GM18526 (cell line): ENCODE data around the gene AVPR1B.

ENCODE experiments used
- POLR2A ChIP-seq: IDR thresholded peaks from 3 replicates; pipeline ENCODE4 v1.6.1; 2011; ENCODE audit not compliant: insufficient read length; ENCODE audit errors: extremely low read depth

AVPR1B gene

DNA sequence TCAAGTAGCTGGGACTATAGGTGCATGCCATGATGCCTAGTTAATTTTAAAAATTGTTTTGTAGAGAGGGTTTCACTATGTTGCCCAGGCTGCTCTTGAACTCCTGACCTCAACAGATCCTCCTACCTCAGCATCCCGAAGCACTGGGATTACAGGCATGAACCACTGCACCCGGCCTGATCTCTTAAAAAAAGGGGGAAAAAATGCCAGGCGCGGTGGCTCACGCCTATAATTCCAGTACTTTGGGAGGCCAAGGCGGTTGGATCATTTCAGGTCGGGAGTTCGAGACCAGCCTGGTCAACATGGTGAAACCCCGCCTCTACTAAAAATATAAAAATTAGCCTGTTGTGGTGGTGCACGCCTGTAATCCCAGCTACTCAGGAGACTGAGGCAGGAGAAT lies 13.2 kb downstream of the AVPR1B start:
- TF ChIP-seq POLR2A = no peak

GRCh38 chr1:206102292-206102936 lies 14.8 kb downstream of the AVPR1B start:
- TF ChIP-seq POLR2A = no peak

GRCh38 chr1:206101351-206102045 lies 15.7 kb downstream of the AVPR1B start:
- no peak for TF ChIP-seq POLR2A

DNA sequence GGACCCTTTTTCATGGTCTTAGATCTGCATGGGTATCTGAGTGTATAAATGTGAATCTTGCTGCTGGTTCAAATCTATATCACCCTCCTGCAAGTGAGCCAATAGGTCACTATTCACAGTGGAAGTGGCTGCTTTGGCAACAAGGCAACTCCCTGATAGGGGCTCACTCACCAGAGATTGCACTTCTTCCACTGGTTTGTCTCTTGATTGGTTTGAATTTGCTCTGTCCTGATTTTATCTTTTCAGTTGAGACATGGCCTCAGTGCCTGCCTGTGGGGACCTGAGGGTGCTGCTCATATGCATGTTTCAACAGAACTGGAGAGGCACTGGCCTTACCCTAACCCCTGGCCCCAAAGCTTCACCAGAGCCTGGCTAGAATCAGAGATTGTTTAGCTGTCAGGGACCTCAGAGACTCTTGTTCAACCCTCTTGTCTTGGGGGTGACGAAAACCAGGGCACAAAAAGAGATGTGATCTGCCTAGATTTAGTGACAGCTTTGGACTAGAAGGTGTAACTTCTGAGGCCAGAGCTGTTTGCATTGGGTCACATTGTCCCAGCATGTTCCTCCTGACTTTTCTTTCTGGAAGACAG lies 16.9 kb downstream of the AVPR1B start:
- TF ChIP-seq POLR2A = no peak

GRCh38 chr1:206098242-206098919 lies 18.8 kb downstream of the AVPR1B start:
- TF ChIP-seq POLR2A = no peak

DNA sequence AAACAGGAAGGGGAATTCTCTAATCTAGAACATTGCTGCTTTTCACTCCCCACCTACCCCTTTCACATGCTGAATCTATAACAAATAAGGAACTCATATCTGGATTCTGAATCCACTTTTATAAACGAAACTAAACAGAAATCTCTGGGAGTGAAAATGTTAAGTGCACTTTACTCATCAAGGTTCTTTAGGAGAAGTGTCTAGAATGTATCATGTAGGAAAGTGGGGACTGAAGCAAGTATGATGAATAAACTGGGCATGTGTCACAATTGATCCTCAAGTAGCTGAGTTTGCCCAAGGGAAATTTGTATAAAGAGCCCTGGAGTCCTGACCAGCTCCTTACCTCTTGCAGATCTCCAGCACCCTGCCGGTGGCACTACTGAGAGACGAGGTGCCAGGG lies 19.8 kb downstream of the AVPR1B start:
- TF ChIP-seq POLR2A = no peak

DNA sequence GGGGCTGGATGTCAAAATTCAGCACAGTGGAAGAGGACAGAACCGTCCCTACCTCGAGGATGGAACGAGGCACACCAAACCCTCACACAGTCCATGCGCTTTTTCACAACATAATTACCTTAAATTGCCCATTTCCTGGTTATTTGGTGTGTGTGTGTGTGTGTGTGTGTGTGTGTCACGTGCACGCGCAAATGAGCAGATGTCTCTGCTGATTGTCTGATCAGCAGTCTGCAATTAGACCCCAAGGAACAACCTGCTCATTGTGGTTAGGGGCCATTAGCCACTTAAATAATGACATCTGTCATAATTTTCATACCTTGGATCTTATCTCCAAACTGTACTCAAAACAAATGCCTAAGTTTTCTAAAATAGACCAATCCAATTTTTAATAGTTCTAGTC lies 23.2 kb downstream of the AVPR1B start:
- no peak for TF ChIP-seq POLR2A

DNA sequence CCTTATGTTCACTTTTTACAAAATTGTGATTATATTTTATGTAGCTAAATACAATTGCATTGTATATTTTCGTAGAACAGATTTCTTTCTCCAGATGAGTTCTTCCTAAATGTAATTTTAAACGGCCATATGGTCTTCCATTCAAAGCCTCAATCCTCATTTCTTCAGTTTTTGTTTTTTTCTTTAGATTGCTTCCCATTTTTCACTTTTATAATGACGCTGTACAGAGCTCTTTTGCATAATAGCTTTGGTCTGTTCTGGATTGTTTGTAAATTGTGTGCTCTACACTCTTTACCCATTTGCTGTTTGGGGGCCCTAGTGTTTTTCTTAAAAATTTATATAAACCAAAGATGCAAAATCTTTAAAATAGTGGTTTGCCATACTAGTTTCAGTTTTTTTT lies 27.8 kb downstream of the AVPR1B start:
- TF ChIP-seq POLR2A = no peak

DNA sequence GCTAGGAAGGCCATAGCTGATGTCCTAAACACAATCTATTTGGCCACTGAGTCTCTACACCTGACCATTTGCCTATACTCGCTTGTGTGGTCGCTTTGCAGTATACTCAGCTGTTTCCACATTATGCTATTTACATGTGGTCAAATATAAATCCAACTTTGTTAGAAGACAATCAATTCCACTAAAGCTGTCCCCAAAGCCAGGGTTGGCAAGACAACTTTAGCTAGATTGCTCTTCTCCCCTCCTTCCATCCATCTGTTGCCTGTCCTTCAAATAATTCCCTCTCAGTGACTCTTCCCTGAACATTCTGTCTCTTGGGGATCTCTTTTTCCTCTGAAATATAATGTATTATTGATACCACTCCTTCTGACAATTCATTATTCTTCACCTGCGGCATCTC lies 30.1 kb downstream of the AVPR1B start:
- TF ChIP-seq POLR2A = no peak

- no peak for TF ChIP-seq POLR2A
Observed at GRCh38 chr1:206083750-206084149, 33.4 kb downstream of the AVPR1B start.

GRCh38 chr1:206082831-206083695 lies 34.1 kb downstream of the AVPR1B start:
- no peak for TF ChIP-seq POLR2A

DNA sequence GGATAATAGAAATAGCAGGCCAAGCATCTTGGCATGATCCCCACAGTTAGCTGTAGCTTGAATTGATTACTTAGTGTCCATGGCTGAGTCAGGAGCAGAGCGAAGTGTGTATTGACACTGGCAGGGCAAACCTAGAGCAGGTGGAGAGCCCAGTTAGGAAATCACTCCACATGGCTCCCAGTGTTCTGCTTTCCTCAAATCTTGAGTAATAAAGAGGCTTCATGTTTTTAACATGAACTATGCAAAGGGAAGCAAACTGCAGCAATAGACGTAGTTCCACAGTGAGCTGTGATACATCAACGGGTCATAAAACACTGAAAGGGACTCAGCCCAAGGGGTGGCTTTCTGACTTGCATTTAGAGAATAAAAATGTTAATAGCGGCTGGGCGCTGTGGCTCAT lies 35.3 kb downstream of the AVPR1B start:
- no peak for TF ChIP-seq POLR2A

DNA sequence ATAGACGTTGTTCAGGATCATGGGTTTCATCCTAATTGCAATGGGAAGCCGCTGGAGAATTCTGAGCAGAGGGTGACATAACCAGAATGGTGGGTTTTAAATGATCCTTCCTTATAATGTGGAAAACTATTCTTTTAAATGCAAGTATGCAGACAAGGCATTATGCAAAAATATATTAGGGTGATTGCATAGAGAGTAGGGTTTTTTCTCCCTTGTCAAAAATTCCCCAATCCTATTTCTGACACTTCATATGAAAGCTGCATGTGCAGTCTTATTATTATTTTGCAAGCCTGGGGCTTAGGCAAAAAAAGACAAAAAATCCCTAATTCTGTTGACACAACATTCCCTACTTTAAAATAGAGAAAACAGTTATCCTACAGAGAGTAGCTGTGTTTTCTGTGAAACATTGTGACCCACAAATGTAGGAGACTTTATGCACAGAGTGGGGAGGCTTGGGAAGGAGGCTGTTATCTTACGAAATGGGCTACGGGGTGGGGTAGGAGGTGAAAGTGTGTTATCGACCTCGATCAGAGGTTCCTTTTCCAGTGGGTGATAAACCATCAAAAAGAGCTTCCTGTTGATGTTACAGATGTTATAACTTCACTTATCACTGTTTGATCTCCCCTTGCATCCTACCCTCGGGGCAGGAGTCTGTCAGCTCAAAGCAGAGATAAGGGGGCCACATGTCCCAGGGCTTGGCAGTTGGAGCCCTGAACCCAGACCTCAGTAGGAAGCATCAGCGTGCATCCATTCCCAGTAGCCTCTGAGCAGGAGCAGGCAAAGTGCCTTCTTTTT lies 37.0 kb downstream of the AVPR1B start:
- no peak for TF ChIP-seq POLR2A

DNA sequence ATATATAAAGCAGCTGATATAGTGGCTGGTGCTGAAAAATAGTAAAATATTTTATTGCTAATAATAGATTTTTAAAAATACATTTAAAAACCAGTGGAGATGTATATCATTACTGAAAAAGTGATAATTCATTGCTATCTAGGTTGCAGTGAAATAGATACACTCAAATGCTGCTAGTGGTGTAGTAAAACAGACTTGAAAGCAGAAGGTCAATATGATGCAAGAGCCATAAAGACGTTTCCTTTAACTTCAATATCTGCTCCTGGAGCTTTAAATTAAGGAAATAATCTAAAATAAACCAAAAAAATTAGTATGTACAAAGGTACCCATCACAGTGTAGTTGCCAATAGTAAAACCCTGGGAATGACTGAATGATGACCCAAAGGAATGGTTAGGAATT lies 38.1 kb downstream of the AVPR1B start:
- no peak for TF ChIP-seq POLR2A

- no peak for TF ChIP-seq POLR2A
Observed at GRCh38 chr1:206075786-206076755, 41.1 kb downstream of the AVPR1B start.
